Breast epithelium (tissue), 4 donors: Measurements from ENCODE around the gene FRMD5. TPM values are rescaled to one million over a fixed set of nuclear protein-coding genes. Genes with fewer than 3 reads are reported as not detected.
"Not testable (repeated sequence)": the region's sequence is repeated elsewhere in the genome, so short reads cannot be mapped to it uniquely, and the experiment has no call there.

Experiments
- DNase-seq, 2 donors: peaks; one replicate each; pipeline ENCODE4 v3.0.0-alpha.2; 2019; ENCODE audit warnings: low spot score in 2 of 2
- H3K27ac ChIP-seq, 2 donors: fragments of 200-600 bp; sonication (generic) in 1 of 2; one replicate each; pipeline ENCODE4 v1.5.1; 2016 to 2019; ENCODE audit warnings: mild to moderate bottlenecking in 1 of 2
- H3K27me3 ChIP-seq, 2 donors: fragments of 200-600 bp; sonication (generic) in 1 of 2; one replicate each; pipeline versions ENCODE4 v1.5.1 to v1.6.0; 2017 to 2019; ENCODE audit warnings: control low read depth in 1 of 2, mild to moderate bottlenecking in 1 of 2
- H3K36me3 ChIP-seq: fragments of 200-600 bp; one replicate; pipeline ENCODE4 v1.5.1; 2019
- H3K4me1 ChIP-seq, 2 donors: fragments of 200-600 bp; sonication (generic); one replicate each; pipeline ENCODE4 v1.5.1; 2016 to 2019; ENCODE audit warnings: control low read depth in 1 of 2
- H3K4me3 ChIP-seq, 3 donors: fragments of 200-600 bp; sonication (generic); 1 replicate in 2 of 3; 2 replicates in 1 of 3; pipeline ENCODE4 v1.5.1; 2016 to 2019; ENCODE audit warnings: mild to moderate bottlenecking in 3 of 3, moderate library complexity in 2 of 3
- H3K9me3 ChIP-seq, 2 donors: fragments of 200-600 bp; sonication (generic) in 1 of 2; one replicate each; pipeline ENCODE4 v1.5.1; 2016 to 2019; ENCODE audit warnings: control low read depth in 1 of 2
- POLR2A ChIP-seq: fragments of 450-650 bp; IDR thresholded peaks from one replicate; pipeline ENCODE4 v1.6.1; 2016; ENCODE audit warnings: antibody characterized with exemption, mild to moderate bottlenecking, moderate library complexity
- POLR2AphosphoS5 ChIP-seq, 3 donors: sonication (generic); formaldehyde crosslinking; IDR thresholded peaks; one replicate each; pipeline ENCODE4 v1.6.1; 2017; ENCODE audit warnings: antibody characterized with exemption in 3 of 3
- intact Hi-C: fragments of 100-400 bp; cut with DNase I; formaldehyde crosslinking; loops from one replicate; pipeline ENCODE4 v1.15.1; 2023; ENCODE audit warnings: low total_unique reads
- total RNA-seq, 3 donors: library from RNA; depleted of rRNA; stranded (reverse); fragments of >200 nt; gene quantifications; one replicate each; pipeline ENCODE4 v1.1.0, GENCODE V29; 2016
- TF ChIP-seq, protein P1 (sequence below), 3 donors: fragments of 450-650 bp; IDR thresholded peaks; one replicate each; pipeline ENCODE4 v1.5.1; 2016 to 2017; ENCODE audit warnings: antibody characterized with exemption in 3 of 3, mild to moderate bottlenecking in 3 of 3, moderate library complexity in 3 of 3

FRMD5 gene
- total RNA-seq, 3 donors from 2014 or later = 0.66 to 1.6 TPM; not detected in 1

DNA sequence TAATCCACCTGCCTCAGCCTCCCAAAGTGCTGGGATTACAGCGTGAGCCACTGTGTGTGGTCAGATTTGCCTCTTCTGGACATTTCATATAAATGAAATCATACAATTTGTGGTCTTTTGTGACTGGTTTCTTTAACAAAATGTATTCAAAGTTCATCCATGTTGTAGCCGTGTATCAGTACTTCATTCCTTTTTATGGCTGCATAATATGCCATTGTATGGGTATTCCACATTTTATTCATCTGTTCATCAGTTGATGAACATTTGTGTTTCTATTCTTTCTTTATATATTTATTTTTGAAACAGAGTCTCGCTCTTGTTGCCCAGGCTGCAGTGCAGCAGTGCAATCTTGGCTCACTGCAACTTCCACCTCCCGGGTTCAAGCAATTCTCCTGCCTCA lies 342.5 kb downstream of the FRMD5 start:
- H3K27ac ChIP-seq = no peak overlapping the region
- H3K27me3 ChIP-seq = no peaks in the 10 kb centered on the region
- no peaks in the 10 kb centered on the region for H3K4me1 ChIP-seq
- H3K36me3 ChIP-seq = no peaks in the 10 kb centered on the region
- no peak for DNase-seq
- no peaks in the 10 kb centered on the region for H3K9me3 ChIP-seq
- TF ChIP-seq POLR2AphosphoS5 (IDR thresholded peaks at IDR 0.05) = no peak
- TF ChIP-seq, protein P1, sequence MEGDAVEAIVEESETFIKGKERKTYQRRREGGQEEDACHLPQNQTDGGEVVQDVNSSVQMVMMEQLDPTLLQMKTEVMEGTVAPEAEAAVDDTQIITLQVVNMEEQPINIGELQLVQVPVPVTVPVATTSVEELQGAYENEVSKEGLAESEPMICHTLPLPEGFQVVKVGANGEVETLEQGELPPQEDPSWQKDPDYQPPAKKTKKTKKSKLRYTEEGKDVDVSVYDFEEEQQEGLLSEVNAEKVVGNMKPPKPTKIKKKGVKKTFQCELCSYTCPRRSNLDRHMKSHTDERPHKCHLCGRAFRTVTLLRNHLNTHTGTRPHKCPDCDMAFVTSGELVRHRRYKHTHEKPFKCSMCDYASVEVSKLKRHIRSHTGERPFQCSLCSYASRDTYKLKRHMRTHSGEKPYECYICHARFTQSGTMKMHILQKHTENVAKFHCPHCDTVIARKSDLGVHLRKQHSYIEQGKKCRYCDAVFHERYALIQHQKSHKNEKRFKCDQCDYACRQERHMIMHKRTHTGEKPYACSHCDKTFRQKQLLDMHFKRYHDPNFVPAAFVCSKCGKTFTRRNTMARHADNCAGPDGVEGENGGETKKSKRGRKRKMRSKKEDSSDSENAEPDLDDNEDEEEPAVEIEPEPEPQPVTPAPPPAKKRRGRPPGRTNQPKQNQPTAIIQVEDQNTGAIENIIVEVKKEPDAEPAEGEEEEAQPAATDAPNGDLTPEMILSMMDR (IDR thresholded peaks at IDR 0.05) = no peak
- no peak for TF ChIP-seq POLR2A
- H3K4me3 ChIP-seq = no peak overlapping the region
- intact Hi-C loops = no loop called here

DNA sequence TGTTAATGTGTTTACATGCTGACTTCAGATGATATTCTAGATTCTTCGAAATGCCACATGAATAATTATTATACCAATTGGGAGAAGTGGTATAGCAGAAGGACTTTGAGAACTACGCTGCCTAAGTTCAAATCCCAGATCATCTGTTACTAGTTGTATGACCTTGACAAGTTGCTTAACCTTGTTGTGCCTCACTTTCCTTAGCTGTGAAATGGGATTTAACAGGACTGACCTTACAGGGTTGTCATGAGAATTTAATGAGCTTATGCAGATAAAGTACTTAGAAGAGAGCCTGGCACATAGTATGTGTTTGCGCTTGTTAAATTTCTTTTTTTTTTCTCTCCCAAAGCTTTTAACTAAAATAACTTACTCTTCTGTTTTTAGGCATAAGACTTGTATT lies 343.8 kb downstream of the FRMD5 start:
- Histone ChIP-seq H3K4me1 (no peaks in the 10 kb centered on the region), H3K27me3 (no peaks in the 10 kb centered on the region), H3K4me3 (no peak overlapping the region), H3K36me3 (no peaks in the 10 kb centered on the region), H3K27ac (no peak overlapping the region), H3K9me3 (no peaks in the 10 kb centered on the region)
- intact Hi-C loops = no loop called here
- no peak for DNase-seq
- no peak for TF ChIP-seq POLR2A
- TF ChIP-seq, protein P1 (IDR thresholded peaks at IDR 0.05) = no peak
- TF ChIP-seq POLR2AphosphoS5 (IDR thresholded peaks at IDR 0.05) = no peak

DNA sequence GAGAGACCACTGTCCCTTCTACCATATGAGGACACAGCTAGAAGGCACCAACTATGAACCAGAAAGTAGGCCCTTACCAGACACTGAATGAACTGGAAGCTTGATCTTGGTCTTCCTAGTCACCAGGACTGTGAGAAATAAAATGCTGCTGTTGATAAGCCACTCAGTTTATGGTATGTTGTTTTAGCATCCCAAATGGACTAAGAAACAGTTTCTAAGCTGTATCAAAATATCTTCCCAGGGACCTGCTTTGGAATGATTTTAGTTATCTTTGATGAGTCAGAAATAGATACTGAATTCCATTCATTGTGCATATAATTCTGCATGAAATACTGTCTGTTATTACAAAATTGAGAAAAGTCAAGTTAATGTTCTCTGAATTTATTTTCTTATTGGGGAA lies 349.6 kb downstream of the FRMD5 start:
- intact Hi-C loops = no loop called here
- TF ChIP-seq POLR2AphosphoS5 (IDR thresholded peaks at IDR 0.05) (no peak), POLR2A (no peak)
- TF ChIP-seq, protein P1 (IDR thresholded peaks at IDR 0.05) = no peak

DNA sequence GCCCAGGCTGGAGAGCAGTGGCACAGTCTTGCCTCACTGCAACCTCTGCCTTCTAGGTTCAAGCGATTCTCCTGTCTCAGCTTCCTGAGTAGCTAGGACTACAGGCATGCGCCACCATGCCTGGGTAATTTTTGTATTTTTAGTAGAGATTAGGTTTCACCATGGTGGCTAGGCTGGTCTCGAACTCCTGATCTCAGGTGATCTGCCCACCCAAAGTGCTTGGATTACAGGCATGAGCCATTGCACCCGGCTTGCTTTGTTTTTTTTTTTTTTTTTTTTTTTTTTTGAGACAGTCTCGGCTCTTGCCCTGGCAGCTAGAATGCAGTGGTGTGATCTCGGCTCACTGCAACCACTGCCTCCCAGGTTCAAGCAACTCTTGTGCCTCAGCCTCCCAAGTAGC lies 362.6 kb downstream of the FRMD5 start:
- H3K27ac ChIP-seq, H3K4me1 ChIP-seq, intact Hi-C loops, DNase-seq, H3K9me3 ChIP-seq, H3K4me3 ChIP-seq, H3K27me3 ChIP-seq, H3K36me3 ChIP-seq: not testable (repeated sequence)

More for the DNA sequence above, 349.6 kb downstream of the FRMD5 start:
- no peak for DNase-seq
- H3K9me3 ChIP-seq = no peaks in the 10 kb centered on the region
- no peak overlapping the region for H3K27ac ChIP-seq
- no peaks in the 10 kb centered on the region for H3K4me1 ChIP-seq
- no peak overlapping the region for H3K4me3 ChIP-seq
- H3K27me3 ChIP-seq = no peaks in the 10 kb centered on the region
- H3K36me3 ChIP-seq = no peaks in the 10 kb centered on the region

DNA sequence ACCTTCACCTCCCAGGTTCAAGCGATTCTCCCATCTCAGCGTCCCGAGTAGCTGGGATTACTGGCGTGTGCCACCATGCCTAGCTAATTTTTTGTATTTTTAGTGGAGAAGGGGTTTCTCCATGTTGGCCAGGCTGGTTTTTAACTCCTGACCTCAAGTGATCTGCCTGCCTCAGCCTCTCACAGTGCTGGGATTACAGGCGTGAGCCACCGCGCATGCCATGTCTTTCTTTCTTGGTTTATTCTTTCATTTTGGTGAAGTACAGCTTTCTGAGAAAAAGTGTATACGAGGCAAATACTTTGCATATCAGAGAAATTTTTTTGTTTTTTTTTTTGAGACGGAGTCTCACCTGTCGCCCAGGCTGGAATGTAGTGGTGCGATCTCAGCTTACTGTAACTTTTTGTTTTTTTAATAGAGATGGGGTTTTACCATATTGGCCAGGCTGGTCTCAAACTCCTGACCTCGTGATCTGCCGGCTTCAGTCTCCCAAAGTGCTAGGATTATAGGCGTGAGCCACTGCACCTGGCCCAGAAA lies 363.5 kb downstream of the FRMD5 start:
- H3K4me1 ChIP-seq, H3K4me3 ChIP-seq, intact Hi-C loops, H3K27me3 ChIP-seq, H3K27ac ChIP-seq, H3K36me3 ChIP-seq, H3K9me3 ChIP-seq, DNase-seq: not testable (repeated sequence)

DNA sequence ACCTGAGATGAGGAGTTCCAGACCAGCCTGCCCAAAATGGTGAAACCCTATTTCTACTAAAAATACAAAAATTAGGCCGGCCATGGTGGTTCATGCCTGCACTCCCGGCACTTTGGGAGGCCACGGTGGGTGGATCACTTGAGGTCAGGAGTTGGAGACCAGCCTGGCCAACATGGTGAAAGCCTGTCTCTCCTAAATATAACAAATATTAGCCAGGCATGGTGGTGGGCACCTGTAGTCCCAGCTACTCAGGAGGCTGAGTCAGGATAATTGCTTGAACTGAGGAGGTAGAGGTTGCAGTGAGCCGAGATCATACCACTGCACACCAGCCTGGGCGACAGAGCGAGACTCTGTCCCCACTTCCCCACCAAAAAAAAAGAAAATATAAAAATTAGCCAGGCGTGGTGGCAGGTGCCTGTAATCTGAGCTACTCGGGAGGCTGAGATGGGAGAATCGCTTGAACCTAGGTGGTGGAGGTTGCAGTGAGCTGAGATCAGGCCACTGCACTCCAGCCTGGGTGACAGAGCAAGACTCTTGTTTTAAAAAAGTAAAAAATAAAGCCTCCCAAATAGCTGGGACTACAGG lies 364.3 kb downstream of the FRMD5 start:
- intact Hi-C loops, H3K27me3 ChIP-seq, H3K36me3 ChIP-seq, H3K4me3 ChIP-seq, H3K9me3 ChIP-seq, H3K4me1 ChIP-seq, H3K27ac ChIP-seq: not testable (repeated sequence)
- DNase-seq = peak in 1 of 2 donors; percentile 3

DNA sequence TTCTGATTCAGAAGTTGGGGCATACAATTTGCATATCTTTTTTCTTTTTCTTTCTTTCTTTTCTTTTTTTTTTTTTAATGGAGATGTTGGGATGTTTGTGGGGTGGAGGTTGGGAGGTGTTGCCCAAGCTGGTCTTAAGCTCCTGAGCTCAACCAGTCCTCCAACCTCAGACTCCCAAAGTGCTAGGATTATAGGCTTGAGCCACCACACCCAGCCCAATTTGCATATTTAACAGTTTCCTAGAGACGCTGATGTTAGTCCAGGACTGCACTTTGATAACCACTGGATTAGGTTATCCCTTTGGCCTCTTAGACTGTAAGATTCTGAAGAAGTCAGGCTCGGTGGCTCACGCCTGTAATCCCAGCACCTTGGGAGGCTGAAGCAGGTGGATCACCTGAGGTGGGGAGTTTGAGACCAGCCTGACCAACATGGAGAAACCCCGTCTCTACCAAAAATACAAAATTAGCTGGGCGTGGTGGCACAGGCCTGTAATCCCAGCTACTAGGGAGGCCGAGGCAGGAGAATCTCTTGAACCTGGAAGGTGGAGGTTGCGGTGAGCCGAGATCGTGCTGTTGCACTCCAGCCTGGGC lies 365.0 kb downstream of the FRMD5 start:
- H3K27me3 ChIP-seq, H3K4me3 ChIP-seq, H3K4me1 ChIP-seq, H3K27ac ChIP-seq, H3K36me3 ChIP-seq, intact Hi-C loops, H3K9me3 ChIP-seq: not testable (repeated sequence)
- peak in 1 of 2 donors; percentile 11 for DNase-seq
